ENCODE data around the gene ERCC6L. TPM values are rescaled to one million over a fixed set of nuclear protein-coding genes. Genes with fewer than 3 reads are reported as not detected.

ERCC6L gene
- total RNA-seq, 1 donor from 2014 or later = 7.8 TPM

DNA sequence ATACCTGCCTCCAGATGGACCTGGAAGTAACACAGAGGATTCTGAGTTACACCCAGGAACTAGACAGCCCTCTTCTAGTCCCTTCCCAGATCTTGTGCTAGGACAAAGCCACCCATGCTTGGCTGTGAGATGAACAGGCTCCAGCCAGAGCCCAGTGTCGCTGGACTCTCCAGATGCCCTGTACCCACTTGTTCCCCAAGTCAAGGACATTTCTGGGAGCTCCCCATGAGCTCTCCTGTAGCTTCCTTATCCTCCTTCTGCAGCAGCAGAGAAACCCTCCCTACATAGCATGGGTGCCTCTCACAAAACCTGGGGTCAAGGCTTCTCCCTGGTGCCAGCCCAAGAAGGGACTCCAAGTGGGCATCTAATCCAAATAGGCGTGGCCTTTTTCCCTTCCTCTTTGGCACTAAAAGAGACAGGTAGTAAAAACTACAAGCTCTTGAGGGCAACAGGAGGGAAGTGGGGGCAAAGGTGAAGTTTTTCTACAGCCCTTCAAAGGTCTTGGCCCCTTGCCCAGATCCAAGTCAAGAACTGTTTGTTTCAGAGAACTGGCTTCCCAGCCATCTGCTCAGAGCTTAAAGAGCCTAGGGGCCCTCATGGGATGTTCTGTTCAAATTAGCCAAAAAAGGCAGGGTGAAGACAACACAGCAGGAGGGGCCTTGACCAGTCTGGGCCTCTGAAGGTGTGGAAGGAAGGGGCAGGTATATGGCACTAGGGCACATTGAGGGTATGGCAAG, 8.5 kb upstream of the ERCC6L start:
- no peak overlapping the region for H3K4me3 Mint-ChIP-seq
- H3K4me1 Mint-ChIP-seq (ENCODE audit: unreplicated experiment) = no peaks in the 10 kb centered on the region
- H3K9me3 Mint-ChIP-seq = no peaks in the 10 kb centered on the region
- no peaks in the 10 kb centered on the region for H3K27me3 Mint-ChIP-seq
- no peak for DNase-seq (ENCODE audit: extremely low spot score, unreplicated experiment)
- H3K36me3 Mint-ChIP-seq = no peaks in the 10 kb centered on the region
- TF ChIP-seq, protein P1, sequence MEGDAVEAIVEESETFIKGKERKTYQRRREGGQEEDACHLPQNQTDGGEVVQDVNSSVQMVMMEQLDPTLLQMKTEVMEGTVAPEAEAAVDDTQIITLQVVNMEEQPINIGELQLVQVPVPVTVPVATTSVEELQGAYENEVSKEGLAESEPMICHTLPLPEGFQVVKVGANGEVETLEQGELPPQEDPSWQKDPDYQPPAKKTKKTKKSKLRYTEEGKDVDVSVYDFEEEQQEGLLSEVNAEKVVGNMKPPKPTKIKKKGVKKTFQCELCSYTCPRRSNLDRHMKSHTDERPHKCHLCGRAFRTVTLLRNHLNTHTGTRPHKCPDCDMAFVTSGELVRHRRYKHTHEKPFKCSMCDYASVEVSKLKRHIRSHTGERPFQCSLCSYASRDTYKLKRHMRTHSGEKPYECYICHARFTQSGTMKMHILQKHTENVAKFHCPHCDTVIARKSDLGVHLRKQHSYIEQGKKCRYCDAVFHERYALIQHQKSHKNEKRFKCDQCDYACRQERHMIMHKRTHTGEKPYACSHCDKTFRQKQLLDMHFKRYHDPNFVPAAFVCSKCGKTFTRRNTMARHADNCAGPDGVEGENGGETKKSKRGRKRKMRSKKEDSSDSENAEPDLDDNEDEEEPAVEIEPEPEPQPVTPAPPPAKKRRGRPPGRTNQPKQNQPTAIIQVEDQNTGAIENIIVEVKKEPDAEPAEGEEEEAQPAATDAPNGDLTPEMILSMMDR (conservative IDR thresholded peaks at IDR 0.05) = no peak
- no peak overlapping the region for H3K27ac Mint-ChIP-seq

DNA sequence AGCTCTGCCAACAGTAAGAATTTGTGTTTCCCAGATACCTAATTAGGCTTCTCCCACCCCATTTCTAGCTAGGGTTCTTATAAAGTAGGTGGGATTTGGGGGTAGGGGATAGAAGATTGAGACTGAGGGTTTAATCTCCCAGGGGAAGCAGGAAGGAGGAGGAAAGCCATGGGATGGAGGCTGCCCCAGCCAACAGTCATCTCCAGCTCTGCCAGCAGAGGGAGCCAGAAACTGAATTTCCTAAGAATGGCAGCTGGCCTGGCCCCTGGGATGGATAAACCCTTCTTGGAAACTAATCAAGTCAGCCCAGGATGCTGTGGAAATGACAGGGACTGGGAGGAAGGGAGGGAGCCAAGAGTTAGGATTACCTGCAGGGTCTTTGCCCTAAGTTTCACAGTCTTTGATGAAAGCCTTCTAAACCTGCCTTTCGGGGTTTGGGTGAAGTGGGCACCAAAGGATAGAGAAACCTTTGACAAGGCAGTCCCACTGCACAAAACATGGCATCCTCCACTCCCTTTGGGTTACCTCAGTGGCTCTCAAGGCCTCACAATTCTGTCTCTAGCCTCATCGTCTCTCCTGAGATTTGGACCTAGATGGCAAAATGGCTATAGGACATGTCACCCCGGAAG, 6.7 kb upstream of the ERCC6L start:
- Mint-ChIP-seq H3K4me3 (no peak overlapping the region), H3K27ac (no peak overlapping the region)
- TF ChIP-seq, protein P1 (conservative IDR thresholded peaks at IDR 0.05) = peak; percentile 80

DNA sequence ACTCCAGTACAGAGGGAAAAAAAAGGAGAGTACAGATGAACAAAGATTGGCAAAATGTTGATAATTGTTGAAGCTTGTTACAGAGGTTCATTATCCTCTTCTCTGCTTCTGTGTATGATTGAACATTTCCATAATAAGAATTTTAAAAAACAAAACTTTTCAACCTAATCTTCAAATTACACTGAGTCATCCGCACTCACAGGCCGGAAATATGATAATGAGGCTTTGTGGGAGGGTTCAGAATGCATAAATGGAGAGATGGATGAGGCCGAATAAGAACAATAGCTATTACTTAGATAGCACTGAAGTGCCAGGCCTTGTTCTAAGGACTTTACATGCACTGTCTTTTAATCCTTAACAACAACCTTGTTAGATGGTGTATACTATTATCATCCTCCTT, 4.6 kb upstream of the ERCC6L start:
- Mint-ChIP-seq H3K4me1 (ENCODE audit: unreplicated experiment) (no peaks in the 10 kb centered on the region), H3K36me3 (no peaks in the 10 kb centered on the region), H3K4me3 (no peak overlapping the region), H3K9me3 (no peaks in the 10 kb centered on the region), H3K27ac (no peak overlapping the region), H3K27me3 (no peaks in the 10 kb centered on the region)
- DNase-seq (ENCODE audit: extremely low spot score, unreplicated experiment) = no peak
- TF ChIP-seq, protein P1 (conservative IDR thresholded peaks at IDR 0.05) = no peak

More for the DNA sequence above, 6.7 kb upstream of the ERCC6L start:
- no peaks in the 10 kb centered on the region for H3K36me3 Mint-ChIP-seq
- H3K9me3 Mint-ChIP-seq = no peaks in the 10 kb centered on the region
- no peak for DNase-seq (ENCODE audit: extremely low spot score, unreplicated experiment)
- no peaks in the 10 kb centered on the region for H3K27me3 Mint-ChIP-seq
- H3K4me1 Mint-ChIP-seq (ENCODE audit: unreplicated experiment) = no peaks in the 10 kb centered on the region

DNA sequence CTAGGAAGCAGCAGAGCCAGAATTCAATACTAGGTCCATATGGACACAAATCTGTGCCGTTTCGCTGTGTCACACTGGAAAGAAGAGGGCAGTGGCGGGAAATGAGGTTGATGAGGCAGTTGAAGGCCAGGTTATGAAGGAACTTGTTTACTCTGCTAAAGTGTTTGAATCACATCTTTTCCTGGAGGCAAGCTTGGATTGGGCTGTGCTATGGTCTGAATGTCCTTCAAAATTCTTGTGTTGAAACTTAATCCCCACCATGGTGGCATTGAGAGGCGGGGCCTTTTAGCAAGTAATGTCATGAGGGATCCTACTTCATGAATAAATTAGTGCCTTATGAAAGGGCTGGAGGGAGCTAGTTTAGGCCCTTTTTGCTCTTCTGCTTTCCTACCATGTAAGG, 2.1 kb upstream of the ERCC6L start:
- no peak for DNase-seq (ENCODE audit: extremely low spot score, unreplicated experiment)
- no peaks in the 10 kb centered on the region for H3K9me3 Mint-ChIP-seq

DNA sequence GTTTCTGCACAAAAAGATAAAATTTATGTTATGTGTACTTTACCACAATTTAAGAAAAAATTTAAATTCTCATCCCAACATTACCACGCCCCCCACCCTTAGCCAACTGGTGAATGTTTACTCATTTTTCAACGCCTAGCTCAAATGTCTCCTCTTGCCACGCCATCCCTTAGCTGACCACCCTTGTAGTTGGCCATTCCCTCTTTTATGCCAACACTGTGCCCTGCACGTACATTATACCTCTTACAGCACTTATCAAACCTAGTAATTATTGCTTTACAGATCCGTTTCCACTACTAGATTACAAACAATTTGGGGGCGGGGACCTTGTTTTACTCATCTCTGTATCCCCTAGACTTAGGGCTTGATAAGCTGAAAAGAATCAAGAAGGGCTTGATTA, 644 bp downstream of the ERCC6L start:
- Mint-ChIP-seq H3K27ac (peak overlapping the region; percentile 48), H3K4me3 (peak overlapping the region; percentile 89), H3K27me3 (no peaks in the 10 kb centered on the region), H3K4me1 (ENCODE audit: unreplicated experiment) (no peaks in the 10 kb centered on the region), H3K36me3 (peaks cover 4% of the 10 kb centered on the region), H3K9me3 (no peaks in the 10 kb centered on the region)
- TF ChIP-seq, protein P1 (conservative IDR thresholded peaks at IDR 0.05) = no peak
- DNase-seq (ENCODE audit: extremely low spot score, unreplicated experiment) = no peak

More for the DNA sequence above, 2.1 kb upstream of the ERCC6L start:
- Mint-ChIP-seq H3K36me3 (no peaks in the 10 kb centered on the region), H3K27ac (no peak overlapping the region), H3K4me1 (ENCODE audit: unreplicated experiment) (no peaks in the 10 kb centered on the region), H3K4me3 (peak overlapping the region; percentile 2), H3K27me3 (no peaks in the 10 kb centered on the region)
- TF ChIP-seq, protein P1 (conservative IDR thresholded peaks at IDR 0.05) = no peak
